ENCODE measurements around the gene APOA1.
A peak's percentile ranks its signal among the peaks of the same experiment; 100 is the strongest.
"Not testable (repeated sequence)": the region's sequence is repeated elsewhere in the genome, so short reads cannot be mapped to it uniquely, and the experiment has no call there.

The APOA1 gene

GRCh38 chr11:116857316-116857715 lies 19.9 kb upstream of the APOA1 start:
- DNase-seq, result no peak

DNA sequence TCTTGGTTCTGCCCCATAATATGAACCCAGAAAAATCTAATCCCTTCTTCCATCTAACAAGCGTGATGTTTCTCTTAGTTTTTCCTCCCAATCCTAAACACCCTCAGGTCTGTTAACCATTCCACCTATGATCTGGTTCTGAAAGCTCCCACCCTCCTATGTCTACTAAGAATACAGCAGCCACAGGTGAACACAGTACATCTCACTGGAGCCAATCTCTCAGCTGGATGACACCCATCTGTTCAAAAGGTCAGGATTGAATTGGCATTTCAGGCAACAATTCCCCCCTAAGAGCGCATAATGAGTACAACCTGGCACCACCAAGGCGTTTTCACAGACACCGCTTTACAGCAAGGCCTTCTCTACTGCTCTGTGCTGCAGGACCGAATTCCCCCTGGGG lies 19.0 kb upstream of the APOA1 start:
- no peak for DNase-seq

DNA sequence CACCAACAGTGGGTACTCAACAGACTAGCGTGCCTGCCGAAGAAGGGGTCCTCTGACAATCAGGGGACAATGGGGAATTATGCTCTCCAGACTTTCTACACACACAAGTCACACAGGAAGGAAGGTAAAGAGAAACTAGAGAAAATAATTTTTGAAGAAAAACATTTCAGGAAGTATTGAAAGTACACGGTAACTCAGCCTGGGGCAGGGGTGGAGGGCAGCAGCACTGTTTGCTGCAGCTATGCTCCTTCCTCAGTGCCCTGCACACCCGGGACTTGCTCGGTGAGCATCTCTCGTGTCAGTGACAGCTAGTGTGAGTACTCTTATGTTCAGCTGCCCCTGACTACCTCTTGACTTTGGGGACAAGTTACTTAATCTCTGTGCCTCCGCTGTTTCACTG lies 18.0 kb upstream of the APOA1 start:
- DNase-seq, result no peak

DNA sequence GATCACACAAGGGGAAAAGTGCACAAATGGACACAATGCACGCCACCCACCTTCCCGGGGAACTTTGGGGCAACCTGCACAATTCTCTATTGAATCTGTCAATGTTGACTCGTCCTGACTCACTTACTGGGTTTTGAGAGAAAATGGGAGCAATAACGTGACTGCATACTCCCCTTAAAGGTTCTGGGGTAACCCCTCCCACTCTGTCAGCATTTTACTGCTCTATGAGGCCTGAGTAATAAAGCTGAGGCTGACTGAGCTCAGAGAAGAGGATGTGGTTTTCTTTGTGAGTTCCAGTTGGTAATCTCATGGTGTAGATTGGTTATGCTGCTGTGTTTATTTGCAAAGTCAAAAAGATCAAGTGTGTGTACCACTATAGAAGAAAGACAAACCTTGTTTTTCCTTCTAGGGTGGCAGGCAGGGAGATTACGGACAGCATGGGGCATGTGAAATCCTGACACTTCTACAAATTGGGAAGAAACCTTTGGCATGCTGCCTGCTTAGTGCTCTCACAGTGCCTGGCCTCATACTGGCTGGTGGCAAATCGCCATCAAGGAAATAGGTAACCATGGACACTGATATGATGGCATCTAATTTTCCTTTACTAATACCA lies 16.1 kb upstream of the APOA1 start:
- DNase-seq, result no peak

DNA sequence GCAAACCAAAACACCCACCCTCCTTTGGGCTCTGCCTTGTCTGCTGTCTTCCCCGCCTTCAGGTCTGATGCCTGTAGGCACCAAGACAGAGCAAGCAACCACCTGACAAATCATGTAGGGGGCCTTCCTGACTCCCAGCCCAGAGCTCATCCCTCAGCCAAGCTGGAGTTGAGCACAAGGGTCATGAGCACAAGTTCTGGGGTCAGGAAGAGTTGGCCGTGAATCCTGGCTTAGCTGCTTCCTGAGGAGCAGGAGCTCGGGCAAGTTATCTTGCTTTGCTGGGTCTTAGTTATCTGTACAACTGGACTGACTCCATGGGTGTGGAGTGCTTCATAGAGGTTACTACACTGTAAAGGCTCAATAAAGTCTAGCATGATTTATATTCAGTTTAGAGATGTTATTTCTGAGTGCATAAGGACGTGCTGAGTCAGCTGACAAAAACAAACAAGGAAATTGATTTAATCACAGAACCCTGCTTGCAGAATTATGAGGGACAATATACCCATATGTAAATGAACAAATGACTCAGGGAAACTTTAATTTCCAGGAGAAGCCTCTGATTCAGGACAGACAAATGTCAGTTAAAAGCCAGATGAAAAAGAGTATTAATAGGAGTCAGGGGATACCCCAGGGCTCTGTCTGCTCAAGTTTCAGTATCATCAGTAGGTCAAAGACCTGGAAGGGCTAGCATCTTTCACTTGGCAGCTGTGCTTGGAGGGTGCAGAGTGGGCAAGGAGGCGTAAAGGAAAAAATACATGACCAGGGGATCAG lies 15.0 kb upstream of the APOA1 start:
- no peak for DNase-seq

DNA sequence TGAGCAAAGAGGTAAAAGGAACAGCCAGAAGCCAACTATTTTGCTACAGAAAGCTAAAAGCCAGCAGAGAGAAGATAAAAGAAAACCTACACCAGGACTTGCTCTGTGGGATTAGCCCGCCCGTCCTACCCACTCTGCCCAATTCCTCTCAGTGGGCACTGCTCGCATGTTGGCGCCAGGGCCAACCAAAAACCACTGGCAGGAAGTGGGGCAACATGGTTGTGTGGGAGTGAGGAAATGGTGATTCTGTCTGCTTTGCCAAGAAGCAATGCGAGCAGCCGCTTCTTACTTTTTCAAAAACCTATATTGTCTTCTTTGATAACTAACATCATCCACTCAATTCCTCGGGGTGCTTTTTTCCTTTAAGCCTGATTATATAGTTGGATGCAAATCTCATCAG lies 14.2 kb upstream of the APOA1 start:
- no peak for DNase-seq

DNA sequence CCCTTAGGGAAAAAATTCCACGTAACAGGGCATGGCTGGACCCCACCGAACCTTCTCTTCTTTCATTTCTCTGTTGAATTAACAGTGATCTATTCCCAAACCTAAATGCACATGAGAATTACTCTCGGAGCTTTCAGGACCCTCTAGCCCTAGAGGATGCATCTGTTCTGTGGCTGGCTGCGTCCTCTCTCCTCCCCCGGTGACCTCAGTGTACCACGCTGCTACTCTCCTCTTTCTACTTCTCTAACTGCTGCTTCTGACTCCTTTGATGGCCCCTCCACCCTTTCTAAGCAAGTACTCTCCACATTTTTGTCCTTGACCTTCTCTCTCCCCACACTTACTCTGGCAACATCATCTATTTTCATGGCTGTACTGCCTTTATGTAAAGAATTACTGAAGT lies 12.1 kb upstream of the APOA1 start:
- no peak for DNase-seq

DNA sequence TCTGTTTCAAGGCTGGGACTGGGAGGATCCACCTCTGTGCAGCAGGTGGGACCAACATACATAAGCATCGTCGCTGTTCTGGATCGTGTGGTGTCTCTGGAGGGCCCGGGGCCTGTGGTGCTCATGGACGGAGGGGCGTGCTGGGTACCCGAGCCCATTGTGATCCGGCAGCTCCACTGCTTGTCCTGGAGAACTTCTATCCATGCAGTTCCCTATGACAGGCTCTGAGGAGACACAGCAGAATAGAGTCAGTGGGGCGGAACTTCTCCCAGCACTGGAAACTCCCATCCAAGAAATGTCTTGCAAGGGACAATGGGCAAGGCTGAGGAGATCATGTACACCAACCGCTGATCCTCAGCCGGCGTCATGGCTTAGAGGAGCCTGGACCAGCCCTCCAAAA lies 11.6 kb upstream of the APOA1 start:
- no peak for DNase-seq

DNA sequence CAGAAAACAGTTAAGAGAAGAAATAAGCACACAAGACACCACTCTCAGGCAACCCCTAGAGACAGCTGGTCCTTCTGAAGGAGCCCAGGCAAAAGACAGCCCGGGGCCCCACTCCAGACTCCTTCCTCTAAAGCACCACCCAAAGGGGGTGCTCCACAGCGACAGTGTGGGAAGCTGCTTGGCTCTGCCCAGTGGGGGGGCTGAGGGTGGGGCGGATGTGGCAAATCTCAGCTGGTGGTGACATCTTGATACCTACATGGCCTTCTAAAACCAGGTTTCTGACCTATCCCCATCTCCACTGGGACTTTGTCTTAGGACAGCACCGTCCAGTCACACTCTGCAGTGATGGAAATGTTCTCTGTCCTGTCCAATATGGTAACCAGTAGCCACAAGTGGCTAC lies 10.2 kb upstream of the APOA1 start:
- no peak for DNase-seq

GRCh38 chr11:116844722-116845121 lies 7.3 kb upstream of the APOA1 start:
- DNase-seq, result no peak

DNA sequence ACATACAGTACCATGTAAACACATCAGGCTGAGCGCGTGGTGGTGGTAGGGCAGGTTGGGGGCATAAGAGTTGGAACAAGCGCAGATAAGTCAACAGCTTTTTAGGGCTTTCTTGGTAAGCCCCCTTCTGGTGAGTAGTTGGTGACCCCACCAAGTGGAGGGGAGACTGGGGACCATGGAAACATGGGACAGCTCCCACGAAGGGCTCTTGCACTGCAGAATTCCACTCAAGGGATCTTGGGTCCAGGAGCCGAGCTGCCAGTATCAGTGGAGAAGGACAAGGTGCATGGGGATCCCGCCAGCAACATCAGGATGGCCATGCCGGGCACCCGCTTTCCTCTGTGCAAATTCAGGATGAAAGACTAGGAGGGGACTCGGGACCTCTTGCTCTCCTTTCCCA lies 6.2 kb upstream of the APOA1 start:
- DNase-seq, result no peak

DNA sequence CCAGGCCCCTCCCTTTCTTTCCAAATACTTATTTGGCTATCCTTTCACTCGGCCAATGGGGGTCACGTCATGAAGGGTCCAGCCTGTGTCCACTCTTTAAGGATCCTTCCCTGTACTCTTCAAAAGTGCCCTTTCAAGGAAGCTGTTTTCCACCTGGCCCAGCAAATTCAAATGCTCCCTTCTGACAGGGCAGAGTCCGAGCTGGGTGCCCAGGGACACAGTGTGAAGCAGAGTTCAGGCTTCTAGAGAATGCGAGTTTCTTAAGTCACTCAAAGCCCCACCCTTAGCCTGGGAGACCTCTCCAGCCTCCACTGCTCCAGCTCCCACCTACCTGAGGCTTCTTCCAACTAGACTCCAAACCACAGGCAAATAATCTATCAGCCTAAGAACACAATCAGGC lies 5.5 kb upstream of the APOA1 start:
- no peak for DNase-seq

- no peak for DNase-seq
Observed at GRCh38 chr11:116842117-116842516, 4.7 kb upstream of the APOA1 start.

- DNase-seq, result no peak
Observed at GRCh38 chr11:116840746-116841296, 3.4 kb upstream of the APOA1 start.

DNA sequence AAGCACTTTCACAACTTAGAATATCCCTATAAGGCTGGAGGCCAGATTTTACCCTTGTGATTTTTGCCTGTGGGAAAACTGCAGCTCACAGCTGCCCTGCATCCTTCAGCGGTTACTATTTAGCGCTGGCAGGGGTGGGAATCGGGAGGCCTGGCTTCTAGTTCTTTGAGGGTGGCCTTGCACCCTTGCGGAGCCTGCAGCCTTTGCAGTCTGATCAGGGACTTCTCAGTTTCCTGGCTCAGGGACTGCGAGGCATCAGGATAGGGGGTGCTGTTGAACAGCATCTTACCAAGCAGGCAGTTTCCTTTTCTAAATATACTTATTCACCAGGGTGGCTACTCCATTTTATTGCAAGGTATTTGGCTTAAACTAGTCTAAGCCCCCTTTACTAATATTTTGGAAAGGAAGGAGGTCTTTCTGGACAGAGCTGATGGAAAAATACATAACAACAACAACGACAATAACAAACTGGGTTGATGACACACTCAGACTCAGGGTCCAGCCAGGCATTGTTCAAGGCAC lies 2.9 kb upstream of the APOA1 start:
- DNase-seq, result no peak

DNA sequence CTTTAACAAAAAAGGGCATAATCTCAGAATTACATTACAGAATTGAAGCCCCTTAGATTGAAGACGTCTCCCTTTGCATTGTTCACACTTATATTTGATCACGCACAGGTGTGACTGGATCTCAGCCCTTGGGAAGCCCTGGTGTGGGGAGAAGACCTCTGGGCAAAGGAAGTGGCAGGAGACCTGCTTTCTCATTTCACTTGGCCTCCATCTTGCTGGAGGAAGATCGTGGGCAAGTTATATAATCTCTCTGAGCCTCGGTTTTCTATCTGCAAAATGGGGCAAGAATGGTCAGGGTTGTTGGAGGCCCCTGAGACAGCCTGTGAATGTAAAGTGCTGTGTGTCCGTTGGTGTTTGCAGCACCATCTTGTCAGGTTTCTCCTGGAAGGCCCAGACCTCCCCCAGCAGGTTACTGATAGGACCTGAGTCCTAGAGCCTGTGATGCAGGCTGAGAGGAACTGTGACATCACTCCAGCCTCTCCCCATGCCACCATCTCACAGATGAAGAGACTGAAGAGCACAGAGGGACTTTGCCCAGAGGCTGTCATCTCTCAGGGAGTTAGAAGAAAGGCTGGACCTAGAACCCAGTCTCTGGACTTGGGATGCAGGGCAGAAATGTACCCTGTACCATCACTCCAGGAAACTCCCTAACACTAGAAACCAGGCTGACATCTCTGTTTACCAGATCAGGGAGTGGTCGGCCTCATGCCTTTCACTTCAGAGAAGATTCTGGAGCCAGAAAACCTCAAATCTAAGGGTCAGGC lies 1.1 kb upstream of the APOA1 start:
- DNase-seq, result no peak

DNA sequence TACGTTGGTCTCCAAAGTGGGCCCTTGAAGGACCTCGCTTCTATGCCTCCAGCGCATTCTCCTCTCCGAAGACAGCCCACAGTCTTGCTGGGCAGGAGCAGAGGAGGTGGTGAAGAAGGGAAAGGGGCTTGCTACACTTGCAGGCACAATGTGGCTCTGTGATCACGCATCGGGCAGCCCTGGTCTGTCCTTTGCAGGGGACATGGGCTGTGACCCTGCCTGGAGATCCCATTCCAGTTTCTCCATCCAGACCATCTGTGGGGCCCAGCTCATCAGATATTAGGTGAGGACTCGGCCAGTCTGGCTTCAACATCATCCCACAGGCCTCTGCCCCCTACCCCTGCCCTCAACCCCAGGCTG lies 810 bp downstream of the APOA1 start:
- DNase-seq, result no peak

DNA sequence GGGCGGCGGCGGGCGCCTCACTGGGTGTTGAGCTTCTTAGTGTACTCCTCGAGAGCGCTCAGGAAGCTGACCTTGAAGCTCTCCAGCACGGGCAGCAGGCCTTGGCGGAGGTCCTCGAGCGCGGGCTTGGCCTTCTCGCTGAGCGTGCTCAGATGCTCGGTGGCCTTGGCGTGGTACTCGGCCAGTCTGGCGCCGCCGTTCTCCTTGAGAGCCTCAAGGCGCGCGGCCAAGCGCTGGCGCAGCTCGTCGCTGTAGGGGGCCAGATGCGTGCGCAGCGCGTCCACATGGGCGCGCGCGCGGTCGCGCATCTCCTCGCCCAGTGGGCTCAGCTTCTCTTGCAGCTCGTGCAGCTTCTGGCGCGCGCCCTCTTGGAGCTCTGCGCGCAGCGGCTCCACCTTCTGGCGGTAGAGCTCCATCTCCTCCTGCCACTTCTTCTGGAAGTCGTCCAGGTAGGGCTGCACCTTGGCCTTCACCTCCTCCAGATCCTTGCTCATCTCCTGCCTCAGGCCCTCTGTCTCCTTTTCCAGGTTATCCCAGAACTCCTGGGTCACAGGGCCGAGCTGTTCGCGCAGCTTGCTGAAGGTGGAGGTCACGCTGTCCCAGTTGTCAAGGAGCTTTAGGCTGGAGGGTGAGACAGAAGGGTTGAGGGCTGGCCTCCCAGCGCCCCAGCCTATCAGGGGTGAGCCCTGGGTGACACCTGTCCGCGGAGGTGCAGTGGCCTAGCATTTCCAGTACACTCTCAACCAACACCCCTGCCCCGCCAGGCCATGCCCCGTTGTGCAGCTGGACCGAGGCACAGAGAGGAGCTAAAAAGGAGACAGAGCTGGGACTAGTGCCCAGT lies 1.4 kb downstream of the APOA1 start:
- peak; percentile 95 for DNase-seq

- no peak for DNase-seq
Observed at GRCh38 chr11:116835042-116835772, 2.2 kb downstream of the APOA1 start.

- not testable (repeated sequence) for DNase-seq
Observed at GRCh38 chr11:116834535-116835041, 2.8 kb downstream of the APOA1 start.

DNA sequence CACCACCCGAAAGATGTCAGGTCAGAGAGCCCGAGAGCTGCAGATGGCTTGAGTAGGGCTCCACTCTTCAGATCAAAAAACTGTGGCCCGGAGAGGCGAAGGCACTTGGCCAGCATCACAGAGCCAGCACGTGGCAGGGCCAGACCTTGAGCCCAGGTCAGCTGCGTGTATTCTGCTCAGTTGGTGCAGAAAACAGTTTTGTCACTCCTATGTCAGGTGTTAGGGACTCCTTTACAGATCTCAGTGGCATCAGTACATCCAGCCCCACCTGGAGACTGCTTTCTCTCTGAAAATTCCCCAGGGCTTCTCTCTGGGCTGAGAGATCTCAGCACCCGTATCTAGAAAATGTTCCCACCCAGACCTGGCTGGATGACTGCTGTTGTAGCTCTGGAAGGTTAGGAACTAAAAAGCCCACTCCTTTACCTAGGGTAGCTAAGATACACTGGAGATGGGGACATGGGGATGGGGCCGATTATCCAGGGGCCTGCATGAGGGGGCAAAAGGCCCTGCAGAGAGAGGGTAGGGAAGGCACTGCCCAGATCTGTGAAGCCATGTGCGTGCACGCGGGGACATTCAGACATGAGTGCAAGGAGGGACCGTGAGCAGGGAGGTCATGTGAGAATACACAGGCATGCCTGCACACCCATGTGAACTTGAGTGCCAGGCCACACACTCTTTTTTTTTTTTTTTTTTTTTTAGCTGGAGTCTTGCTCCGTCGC lies 3.4 kb downstream of the APOA1 start:
- no peak for DNase-seq

Data from NCI-H2171 (cell line).